LNCAP (cell line): Measurements from ENCODE around the gene ULK3.

Experiments
- CTCF ChIP-seq: fragments of 450-650 bp; IDR thresholded peaks from 2 replicates; pipeline ENCODE4 v1.5.1; 2017; ENCODE audit warnings: mild to moderate bottlenecking

Gene ULK3

GRCh38 chr15:74885461-74885860, 42.5 kb upstream of the ULK3 start:
- TF ChIP-seq CTCF, result no peak

DNA sequence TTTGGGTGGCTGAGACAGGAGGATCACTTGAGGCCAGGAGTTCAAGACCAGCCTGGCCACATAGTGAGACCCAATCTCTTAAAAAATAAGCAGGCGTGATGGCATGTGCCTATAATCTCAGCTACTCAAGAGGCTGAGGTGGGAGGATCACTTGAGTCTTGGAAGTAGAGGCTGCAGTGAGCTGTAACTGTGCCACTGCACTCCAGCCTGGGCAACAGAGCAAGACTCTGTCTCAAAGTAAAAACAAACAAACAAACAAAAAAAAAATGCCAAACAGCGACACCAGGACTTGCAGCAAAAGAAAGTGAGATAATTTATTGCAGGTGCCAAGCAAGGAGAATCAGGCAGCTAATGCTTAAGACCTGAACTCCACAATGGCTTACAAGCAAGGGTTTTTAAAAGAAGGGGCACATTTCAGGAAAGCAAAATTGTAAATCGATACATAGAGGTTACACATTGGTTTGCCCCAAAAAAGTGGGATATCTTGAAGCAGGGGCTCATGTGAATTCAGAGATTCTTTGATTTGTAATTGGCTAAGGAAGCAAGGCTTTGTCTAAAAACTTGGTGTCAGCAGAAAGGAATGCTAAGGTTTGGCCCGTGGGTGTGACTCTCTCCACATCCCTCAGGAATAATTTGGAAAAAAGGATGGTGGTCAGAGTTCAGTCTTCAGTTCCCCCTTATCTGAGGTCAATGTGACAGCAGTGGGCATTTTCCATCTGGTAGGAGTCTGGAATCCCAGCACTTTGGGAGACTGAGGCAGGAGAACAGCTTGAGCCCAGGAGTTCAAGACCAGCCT, 41.7 kb upstream of the ULK3 start:
- TF ChIP-seq CTCF, result no peak

GRCh38 chr15:74882528-74882927, 39.6 kb upstream of the ULK3 start:
- no peak for TF ChIP-seq CTCF

DNA sequence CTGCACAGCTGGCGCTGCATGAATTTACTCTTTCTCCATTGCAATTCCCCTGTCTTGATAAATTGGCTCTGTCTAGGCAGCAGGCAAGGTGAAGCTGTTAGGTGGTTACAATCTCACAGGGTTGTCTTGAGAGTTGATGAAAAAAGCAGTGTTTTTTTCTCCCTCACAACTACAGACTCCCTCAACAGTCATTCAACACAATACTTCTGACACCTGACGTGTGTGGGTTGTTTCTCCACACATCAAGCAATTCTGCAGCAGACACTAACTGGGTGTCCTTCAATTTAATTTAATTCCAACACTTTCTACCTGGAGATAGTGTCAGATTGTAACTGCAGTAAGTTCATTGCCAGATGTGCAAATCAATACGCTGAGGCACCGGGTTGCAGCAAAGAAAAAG, 35.3 kb upstream of the ULK3 start:
- TF ChIP-seq CTCF, result no peak

DNA sequence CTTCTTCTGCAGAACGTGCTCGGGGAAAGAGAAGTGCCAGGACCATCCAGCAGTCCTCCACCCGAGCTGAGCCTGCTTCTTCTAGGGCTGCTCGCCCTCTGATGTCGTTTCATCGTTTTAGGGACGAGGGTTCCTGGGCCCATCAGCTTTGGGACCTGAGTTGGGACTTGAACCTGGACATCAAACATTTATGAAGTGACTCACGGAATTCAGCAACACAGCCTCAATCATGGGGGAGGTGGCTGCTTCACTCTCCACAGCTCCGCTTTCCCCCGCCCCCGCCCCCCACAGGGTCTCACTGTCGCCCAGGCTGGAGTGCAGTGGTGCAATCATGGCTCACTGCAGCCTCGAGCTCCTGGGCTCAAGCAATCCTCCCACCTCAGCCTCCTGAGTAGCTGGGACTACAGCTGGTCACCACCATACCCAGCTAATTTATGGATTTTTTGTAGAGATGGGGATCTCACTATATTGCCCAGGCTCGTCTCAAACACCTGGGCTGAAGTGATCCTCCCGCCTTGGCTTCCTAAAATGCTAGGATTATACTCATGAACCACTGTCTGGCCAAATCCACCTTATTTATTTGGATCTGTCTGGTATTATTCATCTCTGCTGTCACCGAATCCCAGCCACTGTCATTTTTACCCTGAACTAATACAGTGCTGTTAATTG, 30.9 kb upstream of the ULK3 start:
- TF ChIP-seq CTCF, result no peak

- no peak for TF ChIP-seq CTCF
These were observed 30.2 kb upstream of the ULK3 start, which contains the start of gene SCAMP2 for GRCh38 chr15:74873036-74873755. TSS of gene SCAMP2 (minus strand) at chr15:74873365. CDS start at chr15:74873255, 110 bp downstream.

DNA sequence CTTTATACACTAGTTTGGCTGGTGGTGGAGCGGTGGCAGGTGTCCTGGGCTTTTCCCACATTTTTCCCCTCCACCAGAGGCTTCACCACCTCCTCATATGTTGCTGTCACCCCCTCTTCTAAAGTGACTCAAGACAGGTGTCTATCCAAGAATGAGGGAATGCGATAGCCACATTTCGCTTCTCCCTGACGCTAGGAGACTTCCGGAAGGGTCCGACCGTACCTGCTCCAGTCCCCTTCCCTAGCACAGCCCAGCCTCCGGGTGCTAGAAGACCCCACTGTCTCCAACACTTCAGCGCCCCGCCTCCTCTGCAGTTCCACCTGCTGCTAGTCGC, 29.7 kb upstream of the ULK3 start:
- no peak for TF ChIP-seq CTCF
